Measurements from ENCODE around the gene SVBP.
"Not testable (repeated sequence)": the region's sequence is repeated elsewhere in the genome, so short reads cannot be mapped to it uniquely, and the experiment has no call there.

The SVBP gene, protein sequence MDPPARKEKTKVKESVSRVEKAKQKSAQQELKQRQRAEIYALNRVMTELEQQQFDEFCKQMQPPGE

DNA sequence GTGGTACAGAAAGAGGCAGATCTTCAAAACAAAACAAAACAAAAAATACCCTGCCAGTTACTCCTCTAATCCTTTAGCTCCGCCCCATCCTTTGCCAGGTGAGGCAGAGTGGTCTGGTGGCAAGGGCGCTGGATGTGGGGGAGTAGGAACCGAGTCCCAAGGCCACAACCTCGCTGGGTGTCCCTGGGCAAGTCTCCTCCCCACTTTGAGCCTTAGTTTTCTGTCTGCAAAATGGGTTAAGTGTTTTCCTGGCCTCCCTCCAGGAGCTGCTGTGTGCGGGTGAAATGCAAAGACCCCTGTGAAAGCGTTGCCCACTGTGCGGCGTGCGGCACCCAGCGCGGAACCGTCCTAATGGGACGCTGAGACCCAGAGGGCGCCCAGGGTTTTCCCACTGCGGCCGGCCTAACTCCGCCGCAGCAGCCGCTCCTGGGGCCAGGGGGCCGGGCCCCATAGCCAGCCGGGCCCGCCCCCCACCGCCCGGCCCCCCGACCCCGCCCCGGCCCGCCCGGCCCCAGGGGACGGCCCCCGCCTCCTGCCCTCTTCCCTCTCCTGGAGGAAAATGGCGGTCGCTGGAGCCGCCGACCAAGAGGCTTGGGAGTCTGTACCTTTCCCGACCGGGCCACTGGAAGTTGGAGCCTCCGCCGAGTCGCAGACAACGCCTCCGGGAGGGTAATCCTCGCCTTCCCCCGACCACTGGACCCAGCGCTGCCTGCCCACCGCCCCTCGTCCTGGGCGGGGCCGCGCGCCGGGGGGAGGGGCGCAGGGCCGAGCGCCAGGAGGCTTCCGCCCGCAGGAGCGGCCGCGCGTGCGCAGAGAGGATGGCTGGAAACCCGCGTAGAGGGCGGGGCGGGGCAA, at the start of gene SVBP, which contains the start of gene ERMAP:
SVBP (minus strand) TSS at position 813 of the 855 bp plus-strand sequence. CDS start 853 bp downstream, outside the sequence.
ERMAP (plus strand) TSS at position 538 of the 855 bp plus-strand sequence. CDS start 13,327 bp downstream, outside the sequence.
- peak; percentile 80 to 86 for DNase-seq

DNA sequence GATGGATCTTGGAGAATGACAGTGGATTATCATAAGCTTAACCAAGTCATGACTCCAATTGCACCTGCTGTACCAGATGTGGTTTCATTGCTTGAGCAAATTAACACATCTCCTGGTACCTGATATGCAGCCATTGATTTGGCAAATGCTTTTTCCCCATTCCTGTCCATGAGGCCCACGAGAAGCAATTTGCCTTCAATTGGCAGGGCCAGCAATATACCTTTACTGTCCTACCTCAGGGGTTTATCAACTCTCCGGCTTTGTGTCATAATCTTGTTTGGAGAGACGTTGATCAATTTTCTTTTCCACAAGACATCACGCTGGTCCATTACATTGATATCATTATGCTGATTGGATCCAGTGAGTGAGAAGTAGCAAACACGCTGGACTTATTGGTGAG, 49.4 kb upstream of the SVBP start:
- no peak for DNase-seq

DNA sequence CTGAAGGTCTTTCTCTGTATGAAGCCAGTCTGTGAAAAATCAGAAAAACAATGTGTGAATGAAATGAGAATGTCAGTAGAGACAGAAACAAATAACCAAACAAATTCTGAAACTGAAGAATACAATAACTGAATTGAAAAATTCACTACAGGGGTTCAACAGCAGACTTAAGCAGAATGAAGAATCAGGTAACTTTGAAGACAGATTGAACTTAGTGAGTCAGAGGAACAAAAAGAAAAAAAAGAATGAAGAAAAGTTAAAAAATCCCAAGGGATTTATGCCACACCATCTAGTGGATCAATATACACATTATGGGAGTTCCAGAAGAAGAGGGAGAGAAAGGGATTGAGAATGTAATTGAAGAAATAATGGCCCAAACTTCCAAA, 43.8 kb upstream of the SVBP start:
- DNase-seq = no peak

DNA sequence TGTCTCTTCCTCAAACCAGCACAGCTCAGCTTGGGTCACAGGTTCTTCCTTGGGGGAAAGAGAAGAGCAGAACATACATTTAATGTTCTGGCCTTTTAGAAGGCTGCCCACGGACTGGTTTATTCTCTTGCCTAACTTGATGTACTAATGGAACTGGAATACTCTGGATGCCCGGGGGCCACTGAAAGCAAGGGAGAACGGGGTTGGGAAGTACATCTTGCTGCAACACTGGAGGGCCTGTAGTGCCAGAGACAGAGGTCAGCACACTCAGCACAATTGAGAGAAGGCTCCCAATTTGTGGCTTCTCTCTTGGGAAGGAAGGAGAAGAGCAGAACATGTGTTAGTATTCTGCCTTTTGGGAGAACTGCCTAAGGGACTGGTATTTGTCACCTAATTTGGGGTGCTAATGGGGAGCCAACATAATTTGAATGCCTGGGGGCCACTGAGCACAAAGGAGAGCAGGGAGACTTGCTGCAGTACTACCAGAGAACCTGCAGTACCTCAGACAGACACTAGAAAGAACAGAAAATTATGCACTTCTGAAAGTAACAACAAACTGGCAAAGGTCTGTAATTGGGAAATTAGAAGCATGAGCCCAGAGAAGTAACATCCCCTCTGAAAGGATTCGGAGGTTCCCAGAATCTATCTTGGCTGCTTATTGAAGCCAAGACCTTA, 43.3 kb upstream of the SVBP start:
- DNase-seq = no peak

DNA sequence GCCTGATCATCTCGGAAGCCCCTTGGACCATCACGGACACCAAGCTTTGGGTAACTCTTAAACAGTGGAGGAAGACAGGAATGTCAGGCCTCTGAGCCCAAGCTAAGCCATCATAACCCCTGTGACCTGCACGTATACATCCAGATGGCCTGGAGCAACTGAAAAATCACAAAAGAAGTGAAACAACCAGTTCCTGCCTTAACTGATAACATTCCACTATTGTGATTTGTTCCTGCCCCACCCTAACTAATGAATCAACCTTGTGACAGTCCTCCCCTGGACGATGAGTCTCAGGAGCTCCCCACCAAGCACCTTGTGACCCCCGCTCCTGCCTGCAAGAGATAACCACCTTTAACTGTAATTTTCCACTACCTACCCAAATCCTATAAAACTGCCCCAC, 42.2 kb upstream of the SVBP start:
- not testable (repeated sequence) for DNase-seq

DNA sequence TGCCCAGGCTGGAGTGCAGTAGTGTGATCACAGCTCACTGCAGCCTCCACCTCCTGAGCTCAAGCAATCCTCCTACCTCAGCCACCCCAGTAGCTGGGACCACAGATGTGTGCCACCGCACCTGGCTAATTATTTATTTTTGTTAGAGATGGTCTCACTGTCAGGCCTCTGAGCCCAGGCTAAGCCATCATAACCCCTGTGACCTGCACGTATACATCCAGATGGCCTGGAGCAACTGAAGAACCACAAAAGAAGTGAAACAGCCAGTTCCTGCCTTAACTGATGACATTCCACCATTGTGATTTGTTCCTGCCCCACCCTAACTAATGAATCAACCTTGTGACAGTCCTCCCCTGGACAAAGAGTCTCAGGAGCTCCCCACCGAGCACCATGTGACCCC, 39.4 kb upstream of the SVBP start:
- DNase-seq = not testable (repeated sequence)

DNA sequence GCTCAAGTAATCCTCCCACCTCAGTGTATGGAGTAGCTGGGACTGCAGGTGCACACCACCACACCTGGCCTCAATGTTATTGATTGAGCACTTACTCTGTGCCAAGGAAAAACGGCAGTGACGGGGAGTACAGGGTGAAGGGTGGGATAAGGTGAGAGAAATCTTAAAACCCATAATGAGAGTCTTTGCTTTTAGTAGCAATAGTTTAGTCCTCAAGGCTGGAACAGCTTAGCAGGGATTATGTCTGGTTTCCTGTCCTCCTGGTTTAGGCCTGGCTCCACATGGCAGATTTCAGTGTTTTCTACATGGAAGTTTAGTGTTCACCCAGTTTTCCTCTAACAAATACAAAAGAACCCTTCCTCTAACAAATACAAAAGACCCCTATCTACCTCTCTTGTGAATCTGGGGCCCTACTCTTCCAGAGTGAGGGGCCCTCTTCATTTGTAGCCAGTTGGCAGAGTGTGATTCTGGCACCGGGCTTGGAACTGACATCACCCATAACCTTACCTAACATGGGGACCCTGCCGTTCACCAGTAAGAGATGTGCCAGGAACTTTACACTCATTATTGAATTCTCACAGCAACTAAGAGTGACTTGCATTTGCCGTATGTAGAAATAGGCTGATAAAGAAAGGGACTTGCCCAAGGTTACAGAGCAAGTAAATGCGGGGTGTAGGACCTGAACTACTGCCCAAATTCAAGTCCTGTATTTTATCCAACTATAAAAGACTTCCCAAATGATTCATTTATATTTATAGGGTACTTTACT, 36.1 kb upstream of the SVBP start:
- DNase-seq = no peak

DNA sequence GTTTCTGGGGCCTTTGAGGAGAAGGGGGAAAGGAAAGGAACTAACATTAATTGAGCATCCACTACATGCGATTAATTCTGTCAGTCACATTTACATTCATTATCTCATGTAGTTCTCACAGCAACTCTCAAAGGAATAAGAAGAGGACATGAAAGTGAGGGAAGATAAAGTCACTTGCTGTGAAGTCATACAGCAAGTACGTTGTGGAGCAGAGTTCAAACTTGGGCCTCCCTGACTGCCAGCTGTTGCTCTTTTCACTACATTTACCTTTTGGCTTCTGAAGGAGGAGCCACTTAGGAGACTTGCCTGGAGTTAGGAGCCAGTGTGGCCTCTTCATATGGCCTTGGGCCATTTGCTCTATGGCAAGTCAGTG, 35.4 kb upstream of the SVBP start:
- DNase-seq = no peak

DNA sequence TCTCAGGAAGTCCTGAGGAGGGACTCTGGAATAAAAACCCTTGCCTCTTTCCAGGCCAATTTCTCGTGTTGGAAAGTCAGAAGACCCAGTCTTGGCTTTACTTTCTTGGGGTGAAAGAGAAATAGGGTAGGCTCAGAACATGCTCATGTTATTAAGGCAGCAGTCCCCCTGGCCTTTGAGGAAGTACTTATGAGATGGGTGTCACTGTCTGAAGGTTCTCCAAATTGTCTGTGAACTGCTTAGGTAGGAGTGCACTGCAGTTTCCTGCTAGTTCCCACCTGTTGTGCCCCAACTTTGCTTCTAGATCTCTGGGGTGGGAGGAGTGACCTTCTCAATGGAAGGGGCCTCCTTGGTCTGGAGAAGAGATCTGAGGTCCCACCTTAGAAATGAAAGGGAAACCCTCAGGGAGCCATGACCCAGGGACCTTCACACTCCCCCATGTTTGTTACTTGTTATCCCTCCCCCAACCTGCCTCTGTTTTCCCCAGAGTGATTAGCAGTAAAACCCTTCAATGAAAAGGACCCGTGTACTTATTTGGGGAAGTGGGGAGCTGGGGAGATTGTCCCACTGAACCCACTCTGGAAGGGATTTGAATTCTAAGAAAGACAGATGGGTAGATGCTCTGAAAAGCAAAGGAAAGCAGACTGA, 34.9 kb upstream of the SVBP start:
- no peak for DNase-seq

DNA sequence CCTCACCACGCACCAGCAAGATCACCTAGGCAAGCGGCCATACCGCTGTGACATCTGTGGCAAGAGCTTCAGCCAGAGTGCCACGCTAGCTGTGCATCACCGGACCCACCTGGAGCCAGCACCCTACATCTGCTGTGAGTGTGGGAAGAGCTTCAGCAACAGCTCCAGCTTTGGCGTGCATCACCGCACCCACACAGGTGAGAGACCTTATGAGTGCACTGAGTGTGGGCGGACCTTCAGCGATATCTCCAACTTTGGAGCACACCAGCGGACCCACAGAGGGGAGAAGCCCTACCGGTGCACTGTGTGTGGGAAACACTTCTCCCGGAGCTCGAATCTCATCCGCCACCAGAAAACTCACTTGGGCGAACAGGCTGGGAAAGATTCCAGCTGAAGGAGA, 34.2 kb upstream of the SVBP start:
- DNase-seq = no peak

DNA sequence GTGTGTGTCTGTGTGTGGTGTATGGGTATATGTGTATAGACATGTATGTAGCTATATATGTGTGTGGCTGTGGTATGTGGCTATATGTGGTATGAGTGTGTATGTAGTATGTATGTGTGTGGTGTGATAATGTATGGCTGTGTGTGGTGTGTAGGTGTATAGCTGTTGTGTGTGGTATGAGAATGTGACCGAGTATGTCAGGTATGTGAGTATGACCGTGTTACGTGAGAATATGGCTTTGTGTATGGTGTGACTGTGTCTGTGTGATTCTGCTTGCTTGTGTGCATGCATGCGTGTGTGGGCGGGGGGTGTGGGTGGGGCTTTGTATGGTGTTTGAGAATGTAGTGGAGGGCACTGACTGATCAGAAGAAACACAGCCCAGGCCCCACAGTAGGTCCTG, 32.7 kb upstream of the SVBP start:
- DNase-seq = no peak

DNA sequence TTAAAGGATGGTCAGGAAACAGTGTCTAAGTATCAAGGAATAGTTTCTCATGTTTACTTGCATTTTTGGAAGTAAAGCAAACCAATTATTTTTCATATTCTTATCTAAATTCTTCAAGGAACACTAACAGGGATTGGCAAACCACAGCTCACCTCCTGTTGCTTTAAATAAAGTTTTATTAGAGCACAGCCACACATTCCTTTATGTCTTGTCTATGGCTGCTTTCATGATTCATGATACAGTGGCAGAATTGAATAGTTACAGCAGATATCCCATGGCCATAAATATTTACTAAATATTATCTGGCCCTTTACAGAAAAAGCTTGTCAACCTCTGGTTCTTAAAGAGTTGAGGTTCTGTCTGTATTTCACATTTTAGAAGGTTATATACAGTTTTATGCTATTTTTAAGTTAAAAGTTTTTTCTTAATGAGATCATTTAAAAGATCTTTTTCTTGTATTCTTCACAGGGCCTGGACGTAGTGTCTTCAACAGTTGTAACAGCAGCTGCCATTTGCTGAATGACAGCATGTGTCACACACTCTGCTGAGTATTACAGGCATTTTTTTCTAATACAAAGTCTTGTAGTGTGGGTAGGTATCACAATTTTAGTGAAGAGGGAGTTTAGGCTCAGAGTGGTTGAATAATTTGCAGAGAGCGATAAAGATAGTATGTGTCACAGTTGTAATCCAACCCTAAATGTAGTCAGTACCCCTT, 31.8 kb upstream of the SVBP start:
- DNase-seq = no peak

DNA sequence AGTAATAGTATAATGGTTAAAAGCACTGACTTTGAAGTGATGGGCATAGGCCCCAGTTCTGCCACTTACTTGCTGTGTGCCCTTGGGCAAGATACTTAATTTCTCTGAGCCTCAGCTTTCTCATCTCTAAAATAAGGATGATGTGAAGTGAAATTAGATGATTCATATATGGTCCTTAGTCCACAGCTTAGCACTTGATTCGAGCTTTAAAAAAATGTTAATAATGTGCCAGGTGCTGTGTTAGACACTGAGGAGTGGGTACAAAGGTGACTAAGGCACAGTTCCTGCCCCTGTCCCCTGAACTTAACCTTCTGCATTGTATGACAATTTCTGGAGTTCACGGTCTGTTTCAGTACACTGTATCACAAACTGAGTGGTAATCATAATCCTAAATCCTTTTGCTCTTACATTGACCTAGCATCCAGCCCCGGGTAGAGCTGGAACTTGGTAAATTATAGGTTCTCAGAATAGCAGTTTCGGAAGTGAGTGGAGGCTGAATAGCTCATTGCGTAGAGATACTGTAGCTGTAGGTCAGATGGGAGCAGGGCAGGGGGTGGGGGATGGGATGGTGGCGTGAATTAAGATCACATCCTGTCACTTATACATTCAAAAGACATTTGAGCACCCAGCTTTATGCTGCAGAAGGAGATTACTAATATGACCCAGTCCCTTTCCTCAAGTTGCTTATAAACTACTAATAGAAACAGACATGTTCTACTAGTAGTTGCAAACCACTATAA, 30.7 kb upstream of the SVBP start:
- no peak for DNase-seq

DNA sequence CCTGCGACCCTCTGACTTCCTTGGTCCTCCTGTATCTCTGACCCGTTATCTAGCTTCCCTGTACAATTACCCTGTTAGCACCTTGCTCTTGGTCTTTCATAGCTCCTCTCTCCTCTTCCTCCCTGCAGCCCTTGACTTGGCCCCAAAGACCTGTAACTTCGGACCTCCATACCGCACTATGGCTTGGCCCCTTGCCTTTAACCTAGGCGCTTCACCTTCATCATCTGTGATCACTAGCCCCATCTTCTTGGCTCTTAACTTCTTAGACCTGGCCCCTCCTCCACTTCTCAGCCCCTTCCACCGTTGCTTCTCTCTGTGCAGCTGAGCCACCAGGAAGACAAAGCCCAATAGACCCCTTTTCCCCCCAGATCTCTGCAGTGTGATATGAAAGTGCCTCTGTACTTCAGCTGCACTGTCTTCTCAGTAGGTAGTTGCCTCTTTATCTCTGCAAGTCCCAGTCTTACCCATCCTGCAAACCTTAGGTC, 30.0 kb upstream of the SVBP start:
- no peak for DNase-seq

DNA sequence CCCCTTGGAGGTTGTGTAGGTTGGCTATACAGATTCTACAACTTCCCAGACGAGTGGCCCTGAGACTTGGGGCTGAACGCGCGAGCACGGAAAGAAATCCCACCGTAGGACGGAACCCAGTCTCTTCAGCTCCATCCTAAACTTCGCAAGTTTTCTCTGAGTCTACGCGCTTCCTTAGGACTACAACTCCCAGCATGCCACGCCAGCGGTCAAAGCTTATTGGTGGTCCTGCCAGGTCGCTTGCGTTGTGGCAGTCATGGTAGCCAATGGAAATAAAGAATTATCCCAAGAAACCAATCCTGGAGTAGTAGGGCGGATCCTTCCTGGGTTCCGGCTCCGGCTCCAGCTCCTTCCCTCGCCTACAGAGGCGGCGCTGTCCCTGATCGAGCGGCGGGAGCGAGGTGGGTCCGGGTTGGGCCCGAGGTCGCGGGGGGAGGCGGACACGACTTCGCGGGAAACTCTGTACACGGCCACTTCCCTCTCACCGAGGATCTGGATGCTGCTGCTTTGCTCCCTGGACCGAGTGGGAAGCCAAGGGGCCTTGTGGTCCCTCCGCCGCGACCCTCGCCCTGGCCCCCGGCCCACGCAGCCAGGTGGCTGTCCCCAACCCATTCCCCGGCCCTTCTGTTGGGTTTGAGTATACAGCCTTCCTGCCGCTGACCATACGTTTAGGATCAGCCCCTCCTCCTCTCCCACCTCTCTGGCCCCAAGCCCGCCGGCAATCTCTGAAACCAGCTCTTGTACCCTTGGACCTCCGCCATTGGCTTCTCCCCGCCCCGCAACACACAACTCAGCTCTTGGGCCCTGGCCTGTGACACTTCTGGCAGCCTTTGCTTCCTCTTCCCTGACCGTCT, 29.3 kb upstream of the SVBP start, which contains the start of gene ZNF691:
ZNF691 (plus strand) TSS at position 357 of the 854 bp plus-strand sequence. CDS start 3,046 bp downstream, outside the sequence.
- peak; percentile 68 to 82 for DNase-seq

DNA sequence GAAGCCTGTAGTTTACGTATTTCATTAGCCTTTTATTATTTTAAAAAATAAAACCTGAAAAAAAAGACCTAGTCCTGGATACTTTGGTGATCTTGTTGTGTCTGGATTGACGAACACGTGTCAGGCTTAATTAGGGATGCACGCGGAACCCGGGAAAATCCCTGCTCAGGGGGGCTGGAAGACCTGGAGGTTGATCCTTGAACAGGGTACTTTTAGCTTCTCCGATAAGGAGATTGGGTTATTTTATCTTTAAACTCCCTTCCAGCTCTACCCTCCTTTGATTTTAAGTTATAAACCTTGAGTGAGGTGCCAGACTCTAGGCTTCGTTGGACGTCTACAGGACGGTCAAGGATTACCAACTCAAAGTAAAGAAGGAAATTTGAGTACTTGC, 28.7 kb upstream of the SVBP start:
- no peak for DNase-seq

DNA sequence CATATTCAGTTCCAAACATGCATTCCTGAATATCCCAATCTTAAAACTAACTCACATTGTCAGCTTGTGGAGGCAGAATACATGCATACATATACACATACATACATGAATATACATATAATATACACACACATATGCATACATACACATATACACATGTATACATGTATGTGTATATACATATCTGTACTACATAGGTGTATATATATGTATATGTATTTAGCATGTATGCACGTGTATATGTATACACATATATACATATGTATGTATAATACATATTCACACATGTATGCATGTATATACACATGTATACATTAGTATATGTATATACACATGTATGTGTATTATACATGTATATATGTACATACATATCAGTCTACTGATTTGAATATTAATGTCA, 28.0 kb upstream of the SVBP start:
- DNase-seq = no peak

DNA sequence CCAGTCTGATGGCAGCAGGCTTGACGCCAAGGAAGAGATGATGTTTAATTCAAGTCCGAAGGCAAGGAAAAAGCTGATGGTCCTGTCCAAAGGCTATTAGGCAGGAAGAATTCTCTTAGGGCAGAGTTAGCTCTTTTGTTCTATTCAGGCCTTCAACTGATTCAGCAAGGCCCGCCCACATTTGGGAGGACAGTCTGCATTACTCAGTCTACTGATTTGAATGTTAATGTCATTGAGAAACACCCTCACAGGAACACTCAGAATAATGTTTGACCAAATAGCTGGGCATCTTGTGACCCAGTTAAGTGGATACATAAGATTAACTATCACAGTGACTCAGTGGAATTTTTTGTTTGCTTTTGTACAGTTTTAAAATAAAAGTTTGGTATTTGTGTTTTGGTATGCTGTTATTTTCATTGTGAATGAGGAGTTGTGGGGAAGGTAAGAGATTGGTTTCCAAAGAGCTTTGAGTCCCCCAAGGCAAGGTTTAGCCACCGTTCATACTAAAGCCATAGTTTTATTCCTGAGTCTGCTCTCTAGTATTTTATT, 27.5 kb upstream of the SVBP start:
- DNase-seq = no peak

DNA sequence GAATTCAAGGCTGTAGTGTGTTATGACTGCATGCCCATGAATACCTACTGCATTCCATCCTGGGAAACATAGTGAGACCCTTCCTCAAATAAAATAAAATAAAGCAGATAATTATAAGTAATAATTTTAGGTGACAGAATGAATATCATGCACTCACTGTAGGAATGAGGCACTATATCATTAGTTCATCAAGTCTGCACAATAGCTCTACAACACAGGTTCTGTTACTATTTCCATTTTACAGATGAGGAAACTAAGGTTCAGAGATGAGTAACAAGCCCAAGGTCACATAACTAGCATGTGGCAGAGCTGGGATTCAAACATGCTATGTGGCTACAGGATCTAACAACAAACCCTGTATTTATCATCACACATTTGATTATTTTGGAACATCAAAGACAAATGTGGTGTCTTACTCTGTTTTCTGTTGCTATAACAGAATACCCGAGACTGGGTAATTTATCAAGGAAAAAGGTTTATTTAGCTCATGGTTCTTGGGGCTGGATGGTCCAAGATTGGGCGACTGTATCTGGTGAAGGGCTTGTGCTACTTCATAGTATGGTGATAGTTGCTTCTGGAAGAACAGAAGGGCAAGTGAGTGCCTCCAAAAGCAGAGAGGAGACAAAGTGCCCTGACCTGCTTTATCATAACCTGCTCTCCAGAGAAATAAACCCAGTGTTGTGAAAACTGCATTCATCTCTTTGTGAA, 24.4 kb upstream of the SVBP start:
- DNase-seq = no peak
